GM12865 (cell line): Measurements from ENCODE around the gene GATA2.

Experiments used
- DNase-seq: peaks from one replicate; pipeline ENCODE4 v3.0.0; 2010; ENCODE audit warnings: low read depth
- H3K4me3 ChIP-seq: 2 replicates; pipeline ENCODE4 v1.5.1; 2011; ENCODE audit warnings: mild to moderate bottlenecking, low read depth, low read length, control low read depth
- CTCF ChIP-seq: IDR thresholded peaks from 2 replicates; pipeline ENCODE4 v1.5.1; 2011; ENCODE audit warnings: low read length, control low read depth, low read depth, inconsistent platforms; ENCODE audit not compliant: insufficient read depth; ENCODE audit errors: missing control alignments

The GATA2 gene

GRCh38 chr3:128446821-128447220 is 46.2 kb downstream of the GATA2 start:
- no peak overlapping the region for H3K4me3 ChIP-seq
- no peak for DNase-seq
- no peak for TF ChIP-seq CTCF

GRCh38 chr3:128445357-128445756 is 47.6 kb downstream of the GATA2 start:
- no peak overlapping the region for H3K4me3 ChIP-seq
- no peak for TF ChIP-seq CTCF
- DNase-seq = no peak

- TF ChIP-seq CTCF = no peak
- DNase-seq = no peak
- no peak overlapping the region for H3K4me3 ChIP-seq
These were observed 49.2 kb downstream of the GATA2 start for GRCh38 chr3:128443771-128444170.

- no peak overlapping the region for H3K4me3 ChIP-seq
- no peak for DNase-seq
- no peak for TF ChIP-seq CTCF
These were observed 50.1 kb downstream of the GATA2 start for GRCh38 chr3:128442949-128443348.

- TF ChIP-seq CTCF = no peak
- DNase-seq = no peak
These were observed 50.9 kb downstream of the GATA2 start for GRCh38 chr3:128442070-128442469.

GRCh38 chr3:128439226-128439625 is 53.8 kb downstream of the GATA2 start:
- H3K4me3 ChIP-seq = no peak overlapping the region
- TF ChIP-seq CTCF = no peak
- no peak for DNase-seq

More at GRCh38 chr3:128442070-128442469, 50.9 kb downstream of the GATA2 start:
- H3K4me3 ChIP-seq = no peak overlapping the region

GRCh38 chr3:128438488-128439072 is 54.4 kb downstream of the GATA2 start:
- H3K4me3 ChIP-seq = no peak overlapping the region
- peak; percentile 30 for DNase-seq
- TF ChIP-seq CTCF = peak; percentile 58
